Erythroblast (primary cell): Measurements from ENCODE around the gene ARHGAP6.
"Not testable (repeated sequence)": the region's sequence is repeated elsewhere in the genome, so short reads cannot be mapped to it uniquely, and the experiment has no call there.

Experiments used
- DNase-seq, 2 experiments: peaks; one replicate each; lab custom pipeline; 2025; lab: John Stamatoyannopoulos, UW
- GATA1 ChIP-seq: IDR thresholded peaks from 2 replicates; pipeline ENCODE4 v1.6.1; 2011; ENCODE audit warnings: low read depth, mild to moderate bottlenecking, control low read depth, low read length, moderate library complexity
- POLR2A ChIP-seq: IDR thresholded peaks from 2 replicates; pipeline ENCODE4 v1.6.1; 2011; ENCODE audit warnings: mild to moderate bottlenecking, low read length

Gene ARHGAP6

GRCh38 chrX:11365426-11365825 is 300.3 kb downstream of the ARHGAP6 start:
- TF ChIP-seq GATA1 (no peak), POLR2A (no peak)
- DNase-seq = no peak

- TF ChIP-seq POLR2A = no peak
- TF ChIP-seq GATA1 = no peak
- no peak for DNase-seq
Observed at GRCh38 chrX:11364835-11365234, 300.9 kb downstream of the ARHGAP6 start.

GRCh38 chrX:11363825-11364224 is 301.9 kb downstream of the ARHGAP6 start:
- DNase-seq = not testable (repeated sequence)

GRCh38 chrX:11363069-11363594 is 302.6 kb downstream of the ARHGAP6 start:
- no peak for TF ChIP-seq GATA1
- TF ChIP-seq POLR2A = no peak
- DNase-seq = no peak

GRCh38 chrX:11361666-11362065 is 304.1 kb downstream of the ARHGAP6 start:
- not testable (repeated sequence) for DNase-seq

GRCh38 chrX:11355944-11356343 is 309.8 kb downstream of the ARHGAP6 start:
- not testable (repeated sequence) for DNase-seq

GRCh38 chrX:11355259-11355909 is 310.3 kb downstream of the ARHGAP6 start:
- TF ChIP-seq GATA1 (no peak), POLR2A (no peak)
- DNase-seq = no peak

- no peak for TF ChIP-seq GATA1
- TF ChIP-seq POLR2A = no peak
- DNase-seq = peak; percentile 58 to 86
Observed at GRCh38 chrX:11352296-11352741, 313.4 kb downstream of the ARHGAP6 start.

- peak in 1 of 2 experiments; percentile 15 for DNase-seq
- no peak for TF ChIP-seq GATA1
Observed at GRCh38 chrX:11351375-11352295, 314.1 kb downstream of the ARHGAP6 start.

GRCh38 chrX:11349661-11350337 is 315.9 kb downstream of the ARHGAP6 start:
- DNase-seq = no peak
- TF ChIP-seq GATA1 (no peak), POLR2A (no peak)

GRCh38 chrX:11349020-11349419 is 316.7 kb downstream of the ARHGAP6 start:
- TF ChIP-seq GATA1 = no peak
- TF ChIP-seq POLR2A = no peak
- no peak for DNase-seq

- no peak for DNase-seq
- TF ChIP-seq GATA1 (no peak), POLR2A (no peak)
Observed at GRCh38 chrX:11347300-11347699, 318.4 kb downstream of the ARHGAP6 start.

- no peak for DNase-seq
- TF ChIP-seq GATA1 (no peak), POLR2A (no peak)
Observed at GRCh38 chrX:11346121-11346682, 319.5 kb downstream of the ARHGAP6 start.

- no peak for DNase-seq
- TF ChIP-seq POLR2A = no peak
Observed at GRCh38 chrX:11342673-11343072, 323.0 kb downstream of the ARHGAP6 start.
